Measurements from ENCODE around the gene CIROP. TPM values are rescaled to one million over a fixed set of nuclear protein-coding genes. Genes with fewer than 3 reads are reported as not detected.
"Not testable (repeated sequence)": the region's sequence is repeated elsewhere in the genome, so short reads cannot be mapped to it uniquely, and the experiment has no call there.

Gene CIROP
- total RNA-seq, 1 donor from 2014 or later = not detected

DNA sequence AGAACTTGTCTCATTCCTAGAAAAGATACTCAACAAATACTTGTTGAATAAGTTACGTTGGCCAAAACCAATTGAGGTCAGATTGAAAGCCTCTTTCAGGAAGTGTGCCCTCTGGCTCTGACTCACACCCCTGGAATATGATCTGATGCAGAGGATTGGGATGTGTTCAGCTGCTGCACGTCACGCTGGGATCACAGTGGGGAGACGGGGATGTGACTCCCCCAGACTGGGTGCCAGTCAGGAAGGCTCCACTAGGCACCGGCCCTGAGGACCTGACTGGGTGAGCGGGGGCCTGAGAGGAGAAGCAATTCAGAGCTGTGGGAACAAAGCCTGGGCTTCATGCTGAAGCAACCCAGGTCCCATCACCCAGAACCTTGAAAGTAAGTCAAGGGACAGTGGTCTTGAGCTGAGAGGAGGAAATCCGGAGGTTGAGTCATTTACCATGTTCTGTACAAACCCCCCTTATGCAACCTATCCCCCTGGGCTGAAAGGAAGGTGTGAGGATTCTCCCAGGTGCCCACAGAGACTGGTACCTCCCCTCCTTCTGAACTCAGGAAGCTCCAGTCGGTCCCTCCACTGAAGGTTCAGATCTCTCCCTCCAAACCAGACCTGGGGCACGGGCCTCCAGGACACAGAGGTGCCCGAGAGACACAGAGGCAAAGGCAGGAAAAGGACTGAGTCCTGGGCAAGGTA lies 10.4 kb upstream of the CIROP start:
- DNase-seq (ENCODE audit: low spot score in 2 of 2) (no peak), FAIRE-seq (no peak)

- no peak for FAIRE-seq
- no peak for DNase-seq (ENCODE audit: low spot score in 2 of 2)
Measured at GRCh38 chr14:23114669-23115038, 9.9 kb upstream of the CIROP start.

GRCh38 chr14:23114120-23114458 lies 9.3 kb upstream of the CIROP start:
- FAIRE-seq = no peak

GRCh38 chr14:23113431-23114119 lies 8.8 kb upstream of the CIROP start:
- FAIRE-seq = no peak
- no peak for DNase-seq (ENCODE audit: low spot score in 2 of 2)

More at GRCh38 chr14:23114120-23114458, 9.3 kb upstream of the CIROP start:
- DNase-seq (ENCODE audit: low spot score in 2 of 2) = no peak

DNA sequence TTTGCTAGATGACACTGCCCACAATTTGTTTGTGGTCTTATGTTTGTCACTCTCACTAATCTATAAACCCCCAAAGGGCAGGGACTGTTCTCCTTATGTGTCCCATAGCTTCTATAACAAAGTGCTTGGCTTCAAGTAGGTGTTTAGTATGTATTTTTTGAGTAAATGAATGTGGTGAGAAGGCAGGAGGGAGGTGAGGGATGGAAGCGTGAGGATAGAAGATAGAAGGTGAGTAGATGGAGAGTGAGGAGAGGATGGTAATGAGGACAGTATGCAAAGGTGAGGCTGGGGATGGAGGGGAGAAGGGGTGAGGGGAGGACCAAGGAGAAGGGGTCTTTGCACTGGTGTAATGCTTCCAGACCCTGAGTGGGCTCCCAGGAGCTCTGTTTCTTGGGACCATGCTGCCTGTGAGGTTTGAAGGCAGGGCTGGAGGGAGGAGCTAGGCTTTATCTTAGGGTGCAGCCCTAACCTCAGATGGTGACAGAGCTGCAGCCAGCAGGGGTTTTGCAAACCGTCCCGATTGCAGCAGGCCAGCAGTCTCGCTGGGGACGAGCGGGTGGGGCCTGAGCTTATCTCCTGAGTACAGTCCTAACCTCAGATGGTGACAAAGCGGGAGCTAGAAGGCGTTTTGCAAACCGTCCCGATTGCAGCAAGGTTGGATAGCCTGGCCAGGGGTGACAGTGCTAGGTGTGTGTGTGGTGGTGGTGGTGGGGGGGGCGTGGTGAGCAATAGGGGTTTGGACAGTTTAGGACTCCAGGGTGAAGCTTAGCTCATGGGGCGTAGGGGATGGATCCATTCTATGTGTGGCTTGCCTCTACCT lies 7.8 kb upstream of the CIROP start:
- FAIRE-seq = no peak
- no peak for DNase-seq (ENCODE audit: low spot score in 2 of 2)

DNA sequence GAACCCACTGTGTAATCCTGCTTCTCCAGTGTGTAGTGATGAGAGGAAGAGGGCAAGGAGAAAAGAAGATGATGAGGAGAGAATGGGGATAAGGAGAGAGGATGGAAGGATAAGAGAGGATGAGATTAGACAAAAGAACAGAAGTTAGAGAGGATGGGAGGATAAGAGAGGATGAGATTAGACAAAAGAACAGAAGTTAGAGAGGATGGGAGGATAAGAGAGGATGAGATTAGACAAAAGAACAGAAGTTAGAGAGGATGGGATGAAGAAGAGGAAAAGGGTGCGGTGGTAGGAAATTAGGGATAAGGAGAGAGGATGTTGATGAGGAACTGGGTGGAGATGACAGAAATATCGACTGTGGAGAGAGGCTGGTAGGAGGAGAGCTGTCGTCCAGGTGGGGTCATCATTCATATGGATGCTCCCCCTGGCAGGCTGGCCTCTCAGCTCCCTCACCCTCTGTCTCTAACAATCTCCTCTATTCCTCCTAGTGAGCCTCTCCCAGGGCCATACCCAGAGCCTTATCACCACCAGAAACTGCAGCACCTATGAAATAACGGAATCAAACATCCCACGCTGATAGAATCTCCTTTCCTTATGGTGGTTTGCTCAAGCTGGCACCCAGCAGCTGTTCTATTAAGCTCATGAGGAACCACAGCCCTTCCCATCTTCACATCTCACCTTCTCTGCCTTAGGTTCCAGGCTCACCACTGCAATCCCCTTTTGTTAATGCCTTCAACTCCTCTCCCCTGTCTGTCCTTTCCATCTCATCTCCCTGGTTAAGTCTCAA lies 6.0 kb upstream of the CIROP start:
- DNase-seq (ENCODE audit: low spot score in 2 of 2) (no peak), FAIRE-seq (no peak)

- FAIRE-seq (no peak), DNase-seq (ENCODE audit: low spot score in 2 of 2) (no peak)
Measured at GRCh38 chr14:23109769-23110168, 5.0 kb upstream of the CIROP start.

DNA sequence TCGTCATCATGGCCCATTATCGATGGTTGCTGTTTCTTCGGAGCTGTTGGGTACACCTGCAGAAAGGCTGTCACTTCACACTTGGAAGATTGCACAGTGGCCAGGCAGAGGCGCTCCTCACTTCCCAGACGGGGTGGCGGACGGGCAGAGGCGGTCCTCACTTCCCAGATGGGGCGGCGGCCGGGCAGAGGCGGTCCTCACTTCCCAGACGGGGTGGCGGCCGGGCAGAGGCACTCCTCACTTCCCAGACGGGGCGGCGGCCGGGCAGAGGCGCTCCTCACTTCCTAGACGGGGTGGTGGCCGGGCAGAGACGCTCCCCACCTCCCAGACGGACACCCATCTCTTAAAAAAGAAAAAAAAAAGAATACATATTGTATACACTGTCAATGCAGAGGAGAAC lies 3.4 kb upstream of the CIROP start:
- FAIRE-seq = not testable (repeated sequence)

GRCh38 chr14:23107620-23108019 lies 2.8 kb upstream of the CIROP start:
- FAIRE-seq; DNase-seq (ENCODE audit: low spot score in 2 of 2): not testable (repeated sequence)

More for the DNA sequence above, 3.4 kb upstream of the CIROP start:
- DNase-seq (ENCODE audit: low spot score in 2 of 2) = not testable (repeated sequence)

- FAIRE-seq = no peak
- DNase-seq (ENCODE audit: low spot score in 2 of 2) = no peak
Measured at GRCh38 chr14:23106747-23107045, 1.9 kb upstream of the CIROP start.

- FAIRE-seq (no peak), DNase-seq (ENCODE audit: low spot score in 2 of 2) (no peak)
Measured at GRCh38 chr14:23105348-23105824, 597 bp upstream of the CIROP start.

- DNase-seq (ENCODE audit: low spot score in 2 of 2) (no peak), FAIRE-seq (no peak)
Measured at GRCh38 chr14:23104070-23104590, 659 bp downstream of the CIROP start.

DNA sequence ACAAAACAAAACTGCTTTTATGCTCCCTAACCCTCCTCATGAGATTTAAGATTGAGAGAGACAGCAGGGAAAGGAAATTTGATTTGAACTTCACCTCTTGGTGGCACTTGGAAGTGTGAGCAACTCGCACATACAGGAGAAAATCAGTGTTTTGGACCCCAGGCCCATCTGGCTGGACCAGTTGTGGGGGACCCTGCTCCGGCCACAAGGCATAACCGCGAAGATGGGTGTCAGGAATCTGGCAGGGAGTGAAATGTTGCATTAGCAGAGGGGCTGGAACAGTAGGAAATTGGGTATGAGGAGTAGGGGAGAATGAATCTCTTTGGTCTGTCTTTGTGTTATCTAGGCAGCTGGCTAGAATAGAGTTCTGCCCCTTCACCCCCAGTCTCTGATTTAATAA lies 1.2 kb downstream of the CIROP start:
- FAIRE-seq (no peak), DNase-seq (ENCODE audit: low spot score in 2 of 2) (no peak)

DNA sequence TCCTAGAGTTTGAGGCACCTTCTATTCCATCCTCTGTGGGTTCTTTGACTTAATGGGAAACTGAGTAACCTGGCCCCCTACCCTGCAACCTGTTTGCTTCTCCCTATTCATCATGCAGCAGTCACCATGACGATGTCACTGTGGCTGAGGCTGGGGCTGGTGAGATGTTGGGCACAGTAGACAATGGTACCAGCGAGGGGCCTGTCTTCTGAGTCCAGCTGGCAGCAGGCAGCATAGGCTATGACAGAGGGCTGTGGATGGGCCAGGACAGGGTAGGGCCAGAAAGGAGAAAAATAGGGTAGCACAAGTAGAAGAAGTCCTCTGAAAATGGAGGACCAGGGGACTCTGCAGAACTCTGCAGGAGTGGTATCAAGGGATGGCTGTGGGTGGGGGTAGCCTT lies 2.0 kb downstream of the CIROP start:
- DNase-seq (ENCODE audit: low spot score in 2 of 2) (no peak), FAIRE-seq (no peak)

GRCh38 chr14:23101986-23102625 lies 2.7 kb downstream of the CIROP start:
- no peak for DNase-seq (ENCODE audit: low spot score in 2 of 2)
- no peak for FAIRE-seq

- DNase-seq (ENCODE audit: low spot score in 2 of 2) = no peak
- no peak for FAIRE-seq
Measured at GRCh38 chr14:23101213-23101970, 3.4 kb downstream of the CIROP start.

GRCh38 chr14:23099212-23099861 lies 5.5 kb downstream of the CIROP start:
- FAIRE-seq (no peak), DNase-seq (ENCODE audit: low spot score in 2 of 2) (no peak)

DNA sequence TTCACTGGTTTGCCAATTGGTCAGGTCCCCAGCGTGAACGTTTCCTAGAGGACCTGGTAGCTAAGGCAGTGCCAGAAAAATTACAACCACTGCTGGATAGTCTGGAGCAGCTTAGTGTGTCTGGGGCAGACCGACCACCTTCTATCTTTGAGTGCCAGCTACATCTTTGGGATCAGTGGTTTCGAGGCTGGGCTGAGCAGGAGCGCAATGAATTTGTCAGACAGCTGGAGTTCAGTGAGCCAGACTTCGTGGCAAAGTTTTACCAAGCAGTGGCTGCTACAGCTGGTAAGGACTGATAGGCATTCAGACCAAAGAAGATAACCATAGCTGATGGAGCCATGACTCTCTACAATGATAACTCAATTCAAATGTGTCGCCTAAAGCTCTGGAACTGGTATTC lies 7.0 kb downstream of the CIROP start:
- DNase-seq (ENCODE audit: low spot score in 2 of 2) = no peak
- FAIRE-seq = no peak

All from frontal cortex (tissue), 4 donors.